Measurements from ENCODE around the gene EPN3. TPM values are rescaled to one million over a fixed set of nuclear protein-coding genes. Genes with fewer than 3 reads are reported as not detected.

EPN3 gene
- total RNA-seq, 2 experiments from 2014 or later, result 0.28 TPM; not detected in 1

GRCh38 chr17:50519141-50519834 lies 13.2 kb upstream of the EPN3 start:
- H3K4me3 ChIP-seq (ENCODE audit: low read depth, low read length, poor library complexity, severe bottlenecking), result no peak overlapping the region
- H4K20me1 ChIP-seq (ENCODE audit: insufficient read depth, low read length), result no peaks in the 10 kb centered on the region
- H3K79me2 ChIP-seq (ENCODE audit: insufficient read depth, low read depth, low read length), result no peaks in the 10 kb centered on the region
- TF ChIP-seq CTCF (conservative IDR thresholded peaks at IDR 0.05; ENCODE audit: low read length) (no peak), EZH2phosphoT487 (IDR thresholded peaks at IDR 0.05; ENCODE audit: borderline replicate concordance, low read depth, low read length) (no peak)
- no peak for DNase-seq (ENCODE audit: low spot score)
- H3K4me2 ChIP-seq (ENCODE audit: low read length), result no peak overlapping the region
- BruUV-seq (replicated peaks), result no TSS peak
- H3K9me3 ChIP-seq (ENCODE audit: low read length), result no peaks in the 10 kb centered on the region
- no peak overlapping the region for H3K27ac ChIP-seq (ENCODE audit: low read depth, low read length, poor library complexity, severe bottlenecking)
- intact Hi-C loops (cut with micrococcal nuclease; ENCODE audit: unreplicated experiment), result no loop called here
- H2AFZ ChIP-seq (ENCODE audit: low read length), result no peak overlapping the region
- H3K4me1 ChIP-seq (ENCODE audit: insufficient read depth, low read length, poor library complexity, severe bottlenecking), result no peaks in the 10 kb centered on the region
- POLR2A ChIA-PET, result no interaction called here
- H3K9me2 ChIP-seq (ENCODE audit: insufficient read depth, low read length), result no peaks in the 10 kb centered on the region
- CTCF ChIA-PET (ENCODE audit: unreplicated experiment), result no interaction called here
- H3K36me3 ChIP-seq (ENCODE audit: insufficient read depth, low read length), result no peaks in the 10 kb centered on the region

GRCh38 chr17:50520483-50520882 lies 12.1 kb upstream of the EPN3 start:
- no peak for TF ChIP-seq EZH2phosphoT487 (IDR thresholded peaks at IDR 0.05; ENCODE audit: borderline replicate concordance, low read depth, low read length)
- TF ChIP-seq CTCF (conservative IDR thresholded peaks at IDR 0.05; ENCODE audit: low read length), result no peak
- CTCF ChIA-PET (ENCODE audit: unreplicated experiment), result no interaction called here

GRCh38 chr17:50521514-50521913 lies 11.0 kb upstream of the EPN3 start:
- no TSS peak for BruUV-seq (replicated peaks)
- CTCF ChIA-PET (ENCODE audit: unreplicated experiment), result no interaction called here
- no peak for TF ChIP-seq EZH2phosphoT487 (IDR thresholded peaks at IDR 0.05; ENCODE audit: borderline replicate concordance, low read depth, low read length)
- TF ChIP-seq CTCF (conservative IDR thresholded peaks at IDR 0.05; ENCODE audit: low read length), result no peak

More at GRCh38 chr17:50520483-50520882, 12.1 kb upstream of the EPN3 start:
- H3K4me2 ChIP-seq (ENCODE audit: low read length), result no peak overlapping the region
- no peaks in the 10 kb centered on the region for H4K20me1 ChIP-seq (ENCODE audit: insufficient read depth, low read length)
- H3K9me2 ChIP-seq (ENCODE audit: insufficient read depth, low read length), result no peaks in the 10 kb centered on the region
- no peak for DNase-seq (ENCODE audit: low spot score)
- no TSS peak for BruUV-seq (replicated peaks)
- H2AFZ ChIP-seq (ENCODE audit: low read length), result no peak overlapping the region
- no peaks in the 10 kb centered on the region for H3K9me3 ChIP-seq (ENCODE audit: low read length)
- H3K4me3 ChIP-seq (ENCODE audit: low read depth, low read length, poor library complexity, severe bottlenecking), result no peak overlapping the region
- no peak overlapping the region for H3K27ac ChIP-seq (ENCODE audit: low read depth, low read length, poor library complexity, severe bottlenecking)
- no peaks in the 10 kb centered on the region for H3K36me3 ChIP-seq (ENCODE audit: insufficient read depth, low read length)
- intact Hi-C loops (cut with micrococcal nuclease; ENCODE audit: unreplicated experiment), result no loop called here
- POLR2A ChIA-PET, result interaction anchor here (0.6 kb wide), 1 partner anchor 163 kb away, joined by 3 read pairs; no protein-coding TSS in a partner anchor
- H3K4me1 ChIP-seq (ENCODE audit: insufficient read depth, low read length, poor library complexity, severe bottlenecking), result no peaks in the 10 kb centered on the region
- no peaks in the 10 kb centered on the region for H3K79me2 ChIP-seq (ENCODE audit: insufficient read depth, low read depth, low read length)

More at GRCh38 chr17:50521514-50521913, 11.0 kb upstream of the EPN3 start:
- H3K4me3 ChIP-seq (ENCODE audit: low read depth, low read length, poor library complexity, severe bottlenecking), result no peak overlapping the region
- no peaks in the 10 kb centered on the region for H3K36me3 ChIP-seq (ENCODE audit: insufficient read depth, low read length)
- no peak overlapping the region for H3K4me2 ChIP-seq (ENCODE audit: low read length)
- H3K79me2 ChIP-seq (ENCODE audit: insufficient read depth, low read depth, low read length), result no peaks in the 10 kb centered on the region
- no peak overlapping the region for H3K27ac ChIP-seq (ENCODE audit: low read depth, low read length, poor library complexity, severe bottlenecking)
- POLR2A ChIA-PET, result no interaction called here
- no peaks in the 10 kb centered on the region for H4K20me1 ChIP-seq (ENCODE audit: insufficient read depth, low read length)
- H3K4me1 ChIP-seq (ENCODE audit: insufficient read depth, low read length, poor library complexity, severe bottlenecking), result no peaks in the 10 kb centered on the region
- no peak for DNase-seq (ENCODE audit: low spot score)
- intact Hi-C loops (cut with micrococcal nuclease; ENCODE audit: unreplicated experiment), result no loop called here
- H3K9me3 ChIP-seq (ENCODE audit: low read length), result no peaks in the 10 kb centered on the region
- H3K9me2 ChIP-seq (ENCODE audit: insufficient read depth, low read length), result no peaks in the 10 kb centered on the region
- H2AFZ ChIP-seq (ENCODE audit: low read length), result no peak overlapping the region

All from OCI-LY7 (cell line).